ENCODE data around the gene HLCS.

Gene HLCS

DNA sequence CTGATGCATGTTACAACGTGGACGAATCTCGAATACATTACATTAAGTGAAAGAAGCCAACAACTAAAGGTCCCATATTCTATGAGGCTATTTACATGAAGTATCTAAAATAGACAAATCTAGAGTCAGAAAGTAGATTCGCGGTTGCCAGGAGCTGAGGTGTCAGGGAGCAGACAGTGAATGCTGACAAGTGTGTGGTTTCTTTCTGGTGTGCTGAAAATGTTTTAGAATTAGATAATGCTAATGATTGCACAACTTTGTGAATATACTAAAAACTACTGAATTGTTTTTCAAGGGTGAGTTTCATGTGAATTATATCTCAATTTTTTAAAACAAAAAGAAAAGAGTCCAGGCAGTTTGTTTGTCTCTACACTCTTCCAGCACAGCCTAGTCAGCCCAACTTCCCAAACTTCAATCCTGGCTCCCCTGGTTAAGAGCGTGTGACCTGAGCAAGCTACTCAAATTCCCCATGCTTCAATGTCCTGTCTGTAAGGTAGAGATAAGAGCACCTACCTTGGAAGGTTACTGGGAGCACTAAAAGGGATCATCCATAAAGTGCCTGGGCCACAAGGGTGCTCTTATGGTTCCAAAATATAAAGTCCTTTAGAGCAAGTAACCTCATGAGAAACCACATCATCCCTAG lies 20.9 kb downstream of the HLCS start:
- no peaks in the 10 kb centered on the region for H3K9me3 ChIP-seq (ENCODE audit: insufficient read depth, low read length)
- no peaks in the 10 kb centered on the region for H3K36me3 ChIP-seq (ENCODE audit: low read length)
- H3K79me2 ChIP-seq (ENCODE audit: insufficient read depth, low read length): no peaks in the 10 kb centered on the region
- no peaks in the 10 kb centered on the region for H4K20me1 ChIP-seq (ENCODE audit: low read depth, low read length)
- H3K9ac ChIP-seq (ENCODE audit: low read length): no peak overlapping the region
- no peak overlapping the region for H2AFZ ChIP-seq (ENCODE audit: low read depth, low read length, severe bottlenecking)
- TF ChIP-seq, protein P1, sequence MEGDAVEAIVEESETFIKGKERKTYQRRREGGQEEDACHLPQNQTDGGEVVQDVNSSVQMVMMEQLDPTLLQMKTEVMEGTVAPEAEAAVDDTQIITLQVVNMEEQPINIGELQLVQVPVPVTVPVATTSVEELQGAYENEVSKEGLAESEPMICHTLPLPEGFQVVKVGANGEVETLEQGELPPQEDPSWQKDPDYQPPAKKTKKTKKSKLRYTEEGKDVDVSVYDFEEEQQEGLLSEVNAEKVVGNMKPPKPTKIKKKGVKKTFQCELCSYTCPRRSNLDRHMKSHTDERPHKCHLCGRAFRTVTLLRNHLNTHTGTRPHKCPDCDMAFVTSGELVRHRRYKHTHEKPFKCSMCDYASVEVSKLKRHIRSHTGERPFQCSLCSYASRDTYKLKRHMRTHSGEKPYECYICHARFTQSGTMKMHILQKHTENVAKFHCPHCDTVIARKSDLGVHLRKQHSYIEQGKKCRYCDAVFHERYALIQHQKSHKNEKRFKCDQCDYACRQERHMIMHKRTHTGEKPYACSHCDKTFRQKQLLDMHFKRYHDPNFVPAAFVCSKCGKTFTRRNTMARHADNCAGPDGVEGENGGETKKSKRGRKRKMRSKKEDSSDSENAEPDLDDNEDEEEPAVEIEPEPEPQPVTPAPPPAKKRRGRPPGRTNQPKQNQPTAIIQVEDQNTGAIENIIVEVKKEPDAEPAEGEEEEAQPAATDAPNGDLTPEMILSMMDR (IDR thresholded peaks at IDR 0.05; ENCODE audit: insufficient read depth, low read length, poor library complexity, severe bottlenecking): no peak
- no peak for TF ChIP-seq EZH2phosphoT487 (conservative IDR thresholded peaks at IDR 0.05; ENCODE audit: low read length)
- H3K4me3 ChIP-seq (ENCODE audit: insufficient read depth, low read length, poor library complexity, severe bottlenecking): no peak overlapping the region
- no peak overlapping the region for H3K27ac ChIP-seq (ENCODE audit: low read depth, low read length)
- H3K27me3 ChIP-seq (ENCODE audit: low read length): no peaks in the 10 kb centered on the region
- H3K4me2 ChIP-seq (ENCODE audit: low read depth, low read length, poor library complexity, severe bottlenecking): no peak overlapping the region
- no peaks in the 10 kb centered on the region for H3K9me2 ChIP-seq (replicated peaks; ENCODE audit: insufficient read depth, low read length)
- H3F3A ChIP-seq (ENCODE audit: insufficient read depth): no peaks in the 10 kb centered on the region

DNA sequence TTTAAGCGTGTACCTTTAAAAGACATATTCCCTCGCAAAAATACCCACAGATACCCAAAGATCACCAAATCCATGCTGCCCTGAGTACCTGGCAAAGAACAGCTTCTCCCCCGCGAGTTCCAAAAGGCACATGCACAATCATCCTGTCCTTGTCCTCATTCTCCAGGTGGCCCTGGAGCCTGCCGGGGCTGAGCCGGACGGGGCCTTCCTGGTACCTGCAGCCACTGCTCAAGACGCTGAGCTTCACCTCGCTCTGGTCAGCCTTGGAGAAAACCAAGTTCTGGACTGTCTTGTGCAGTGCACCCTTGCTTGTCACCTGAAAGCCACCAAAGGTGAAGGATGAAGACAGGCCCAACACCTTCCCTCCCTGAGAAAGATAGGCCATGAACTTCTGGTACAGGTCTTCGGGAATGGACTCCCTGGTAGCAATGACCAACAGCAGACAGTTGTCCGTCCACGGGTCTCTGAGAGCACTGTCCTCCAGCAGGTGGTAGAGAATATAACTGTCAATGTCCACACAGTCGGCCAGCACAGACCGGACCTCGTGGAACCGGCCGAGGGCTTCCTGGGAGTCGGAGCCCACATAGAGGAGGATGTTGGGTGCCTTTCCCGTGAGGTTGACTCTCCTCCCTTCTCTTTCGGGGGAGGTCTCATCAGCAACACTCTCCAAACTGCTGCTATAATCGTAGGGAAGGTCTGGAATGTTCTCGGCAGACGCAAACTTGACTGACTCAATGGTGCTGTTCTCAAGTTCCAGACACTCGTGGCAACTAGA lies 29.9 kb downstream of the HLCS start:
- H3K27ac ChIP-seq (ENCODE audit: low read depth, low read length): no peak overlapping the region
- no peaks in the 10 kb centered on the region for H3K9me3 ChIP-seq (ENCODE audit: insufficient read depth, low read length)
- no peaks in the 10 kb centered on the region for H3K9me2 ChIP-seq (replicated peaks; ENCODE audit: insufficient read depth, low read length)
- H3K79me2 ChIP-seq (ENCODE audit: insufficient read depth, low read length): no peaks in the 10 kb centered on the region
- no peak overlapping the region for H3K9ac ChIP-seq (ENCODE audit: low read length)
- H2AFZ ChIP-seq (ENCODE audit: low read depth, low read length, severe bottlenecking): no peak overlapping the region
- H4K20me1 ChIP-seq (ENCODE audit: low read depth, low read length): no peaks in the 10 kb centered on the region
- H3K4me2 ChIP-seq (ENCODE audit: low read depth, low read length, poor library complexity, severe bottlenecking): no peak overlapping the region
- no peaks in the 10 kb centered on the region for H3K27me3 ChIP-seq (ENCODE audit: low read length)
- no peak overlapping the region for H3K4me3 ChIP-seq (ENCODE audit: insufficient read depth, low read length, poor library complexity, severe bottlenecking)
- H3F3A ChIP-seq (ENCODE audit: insufficient read depth): no peaks in the 10 kb centered on the region
- no peaks in the 10 kb centered on the region for H3K36me3 ChIP-seq (ENCODE audit: low read length)
- no peak for TF ChIP-seq EZH2phosphoT487 (conservative IDR thresholded peaks at IDR 0.05; ENCODE audit: low read length)
- TF ChIP-seq, protein P1 (IDR thresholded peaks at IDR 0.05; ENCODE audit: insufficient read depth, low read length, poor library complexity, severe bottlenecking): no peak

DNA sequence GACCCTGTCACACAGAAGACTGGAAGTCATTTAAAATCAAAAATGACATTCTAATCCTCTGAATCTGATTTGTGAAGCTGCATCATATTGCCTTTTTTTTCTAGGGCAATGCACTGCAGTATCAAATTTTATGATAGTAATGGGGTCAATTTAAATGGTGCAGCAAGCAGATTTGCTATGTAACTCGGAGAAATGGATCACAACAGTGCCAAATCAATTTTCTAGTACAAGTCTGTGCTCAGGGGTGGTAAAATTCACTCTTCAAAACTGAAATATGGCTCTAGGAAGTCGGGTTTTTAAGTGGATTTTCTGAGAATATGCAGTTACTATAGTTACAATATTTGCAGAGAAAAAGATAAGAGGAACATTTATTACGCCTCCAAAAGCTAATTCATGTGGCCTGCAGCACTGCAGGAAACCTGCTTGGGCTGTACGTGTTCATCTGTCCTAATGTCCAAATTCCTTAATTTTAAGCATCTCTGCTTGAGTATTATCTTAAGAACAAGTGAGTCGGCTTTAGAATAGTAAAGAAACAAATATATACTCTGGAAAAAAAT lies 31.5 kb downstream of the HLCS start:
- H4K20me1 ChIP-seq (ENCODE audit: low read depth, low read length): no peaks in the 10 kb centered on the region
- no peaks in the 10 kb centered on the region for H3K9me3 ChIP-seq (ENCODE audit: insufficient read depth, low read length)
- no peak overlapping the region for H3K9ac ChIP-seq (ENCODE audit: low read length)
- H3K79me2 ChIP-seq (ENCODE audit: insufficient read depth, low read length): no peaks in the 10 kb centered on the region
- no peaks in the 10 kb centered on the region for H3K36me3 ChIP-seq (ENCODE audit: low read length)
- H3K4me3 ChIP-seq (ENCODE audit: insufficient read depth, low read length, poor library complexity, severe bottlenecking): no peak overlapping the region
- no peaks in the 10 kb centered on the region for H3F3A ChIP-seq (ENCODE audit: insufficient read depth)
- H3K27ac ChIP-seq (ENCODE audit: low read depth, low read length): no peak overlapping the region
- H3K4me2 ChIP-seq (ENCODE audit: low read depth, low read length, poor library complexity, severe bottlenecking): no peak overlapping the region
- TF ChIP-seq, protein P1 (IDR thresholded peaks at IDR 0.05; ENCODE audit: insufficient read depth, low read length, poor library complexity, severe bottlenecking): no peak
- TF ChIP-seq EZH2phosphoT487 (conservative IDR thresholded peaks at IDR 0.05; ENCODE audit: low read length): no peak
- no peaks in the 10 kb centered on the region for H3K9me2 ChIP-seq (replicated peaks; ENCODE audit: insufficient read depth, low read length)
- H3K27me3 ChIP-seq (ENCODE audit: low read length): no peaks in the 10 kb centered on the region
- no peak overlapping the region for H2AFZ ChIP-seq (ENCODE audit: low read depth, low read length, severe bottlenecking)

Data from SU-DHL-6 (cell line).